ENCODE results near the gene TRPM1. TPM values are rescaled to one million over a fixed set of nuclear protein-coding genes. Genes with fewer than 3 reads are reported as not detected.

Gene TRPM1
- total RNA-seq, 4 donors from 2014 or later, result 0.19 to 1.8 TPM; not detected in 2

DNA sequence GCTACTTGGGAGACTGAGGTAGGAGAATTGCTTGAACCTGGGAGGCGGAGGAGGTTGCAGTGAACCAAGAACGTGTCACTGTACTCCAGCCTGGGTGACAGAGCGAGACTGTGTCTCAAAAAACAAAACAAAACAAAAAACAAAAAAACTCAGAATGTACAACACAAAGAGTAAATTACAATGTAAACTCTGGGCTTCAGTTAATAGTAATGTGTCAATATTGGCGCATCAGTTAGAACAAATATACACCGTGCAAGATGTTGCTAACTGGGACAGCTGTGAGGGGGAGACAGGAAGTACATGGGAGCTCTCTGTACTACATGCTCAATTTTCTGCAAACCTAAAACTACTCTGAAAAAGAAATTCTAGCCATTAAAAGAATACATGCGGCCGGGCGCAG, 23.5 kb upstream of the TRPM1 start:
- no peak for DNase-seq (ENCODE audit: low spot score)
- ATAC-seq (ENCODE audit: low FRiP score), result no peak
- TF ChIP-seq, protein P1, sequence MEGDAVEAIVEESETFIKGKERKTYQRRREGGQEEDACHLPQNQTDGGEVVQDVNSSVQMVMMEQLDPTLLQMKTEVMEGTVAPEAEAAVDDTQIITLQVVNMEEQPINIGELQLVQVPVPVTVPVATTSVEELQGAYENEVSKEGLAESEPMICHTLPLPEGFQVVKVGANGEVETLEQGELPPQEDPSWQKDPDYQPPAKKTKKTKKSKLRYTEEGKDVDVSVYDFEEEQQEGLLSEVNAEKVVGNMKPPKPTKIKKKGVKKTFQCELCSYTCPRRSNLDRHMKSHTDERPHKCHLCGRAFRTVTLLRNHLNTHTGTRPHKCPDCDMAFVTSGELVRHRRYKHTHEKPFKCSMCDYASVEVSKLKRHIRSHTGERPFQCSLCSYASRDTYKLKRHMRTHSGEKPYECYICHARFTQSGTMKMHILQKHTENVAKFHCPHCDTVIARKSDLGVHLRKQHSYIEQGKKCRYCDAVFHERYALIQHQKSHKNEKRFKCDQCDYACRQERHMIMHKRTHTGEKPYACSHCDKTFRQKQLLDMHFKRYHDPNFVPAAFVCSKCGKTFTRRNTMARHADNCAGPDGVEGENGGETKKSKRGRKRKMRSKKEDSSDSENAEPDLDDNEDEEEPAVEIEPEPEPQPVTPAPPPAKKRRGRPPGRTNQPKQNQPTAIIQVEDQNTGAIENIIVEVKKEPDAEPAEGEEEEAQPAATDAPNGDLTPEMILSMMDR (IDR thresholded peaks at IDR 0.05), result no peak

- no peak for ATAC-seq (ENCODE audit: low FRiP score)
- TF ChIP-seq, protein P1 (IDR thresholded peaks at IDR 0.05), result no peak
Observed at GRCh38 chr15:31116423-31117030, 15.0 kb upstream of the TRPM1 start.

DNA sequence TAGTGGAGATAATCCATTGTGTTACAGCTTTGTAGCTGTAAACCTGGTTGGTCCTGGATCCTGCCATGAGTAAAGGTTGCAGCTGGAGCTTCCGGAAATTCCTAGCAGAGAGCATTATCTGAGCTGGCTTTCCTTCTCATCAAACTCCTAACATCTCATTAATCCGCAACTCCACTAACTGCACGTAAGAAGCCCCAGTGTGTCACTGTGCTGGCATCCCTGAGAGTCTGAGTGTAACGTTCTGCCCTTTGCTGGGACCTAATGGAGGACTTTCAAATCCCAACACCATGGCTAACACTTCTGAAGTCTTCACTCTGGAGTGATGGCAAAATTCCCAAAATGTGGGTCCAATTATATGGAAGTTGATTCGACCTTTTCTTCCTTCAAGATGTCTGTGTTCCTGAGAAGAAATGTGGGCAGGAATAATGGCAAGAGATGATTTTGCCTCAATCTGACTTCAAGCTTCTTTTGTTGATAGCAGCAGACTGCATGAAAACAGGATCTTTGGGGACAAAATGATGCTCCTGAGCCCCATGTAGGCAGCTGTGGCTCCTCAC, 9.6 kb upstream of the TRPM1 start:
- TF ChIP-seq, protein P1 (IDR thresholded peaks at IDR 0.05), result no peak
- ATAC-seq (ENCODE audit: low FRiP score) (no peak), DNase-seq (ENCODE audit: low spot score) (no peak)

More at GRCh38 chr15:31116423-31117030, 15.0 kb upstream of the TRPM1 start:
- no peak for DNase-seq (ENCODE audit: low spot score)

- ATAC-seq (ENCODE audit: low FRiP score) (no peak), DNase-seq (ENCODE audit: low spot score) (no peak)
- TF ChIP-seq, protein P1 (IDR thresholded peaks at IDR 0.05), result no peak
Observed at GRCh38 chr15:31108836-31109235, 7.3 kb upstream of the TRPM1 start.

- TF ChIP-seq, protein P1 (IDR thresholded peaks at IDR 0.05), result no peak
- ATAC-seq (ENCODE audit: low FRiP score) (no peak), DNase-seq (ENCODE audit: low spot score) (no peak)
Observed at GRCh38 chr15:31106495-31107300, 5.2 kb upstream of the TRPM1 start.

DNA sequence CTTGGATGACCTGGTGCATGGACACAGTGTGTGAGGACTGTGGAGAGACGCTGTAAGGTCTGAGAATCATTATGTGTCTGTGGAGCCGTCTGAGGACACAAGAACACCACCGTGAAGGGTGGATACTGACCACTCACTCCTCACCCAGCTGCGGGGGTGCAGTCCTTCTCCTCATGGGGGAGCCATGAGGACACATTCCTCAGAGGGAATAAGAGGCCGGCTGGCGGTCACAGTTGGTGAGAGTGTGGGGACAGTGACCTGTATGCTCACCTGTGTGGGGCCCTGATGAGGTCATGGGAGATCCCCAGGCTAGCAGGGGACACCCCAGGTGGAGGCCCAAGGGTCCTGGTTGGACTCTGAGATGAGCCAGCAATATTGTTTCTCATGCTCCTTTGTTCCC, 2.5 kb upstream of the TRPM1 start:
- DNase-seq (ENCODE audit: low spot score) (no peak), ATAC-seq (ENCODE audit: low FRiP score) (no peak)
- TF ChIP-seq, protein P1 (IDR thresholded peaks at IDR 0.05), result no peak
